Hepatocyte (in vitro differentiated cells): ENCODE measurements around the gene SCAMP2. TPM values are rescaled to one million over a fixed set of nuclear protein-coding genes. Genes with fewer than 3 reads are reported as not detected.
A peak's percentile ranks its signal among the peaks of the same experiment; 100 is the strongest.
"Not testable (repeated sequence)": the region's sequence is repeated elsewhere in the genome, so short reads cannot be mapped to it uniquely, and the experiment has no call there.

Source experiments
- DNase-seq: peaks from one replicate; pipeline ENCODE4 v3.0.0-alpha.2; 2016; ENCODE audit warnings: low spot score
- H2AFZ ChIP-seq: fragments of 200-600 bp; sonication (generic); 2 replicates; pipeline ENCODE4 v1.6.0; 2016; ENCODE audit warnings: antibody characterized with exemption, mild to moderate bottlenecking
- H3K27ac ChIP-seq: fragments of 200-600 bp; sonication (generic); 2 replicates; pipeline ENCODE4 v1.5.1; 2016; ENCODE audit warnings: mild to moderate bottlenecking
- H3K27me3 ChIP-seq: fragments of 200-600 bp; sonication (generic); 2 replicates; pipeline ENCODE4 v1.6.1; 2016
- H3K36me3 ChIP-seq: fragments of 200-600 bp; sonication (generic); replicated peaks from 2 replicates; pipeline ENCODE4 v1.5.1; 2016; ENCODE audit warnings: low read depth; ENCODE audit not compliant: insufficient read depth
- H3K4me1 ChIP-seq: fragments of 200-600 bp; sonication (generic); 2 replicates; pipeline ENCODE4 v1.5.1; 2016; ENCODE audit warnings: mild to moderate bottlenecking, moderate library complexity; ENCODE audit not compliant: insufficient read depth
- H3K4me2 ChIP-seq: fragments of 200-600 bp; sonication (generic); 2 replicates; pipeline ENCODE4 v1.6.0; 2016
- H3K4me3 ChIP-seq: fragments of 200-600 bp; sonication (generic); 2 replicates; pipeline ENCODE4 v1.5.1; 2016; ENCODE audit warnings: mild to moderate bottlenecking
- H3K79me2 ChIP-seq: fragments of 200-600 bp; sonication (generic); 2 replicates; pipeline ENCODE4 v1.6.0; 2017; ENCODE audit warnings: mild to moderate bottlenecking
- H3K9me2 ChIP-seq: fragments of 200-600 bp; sonication (generic); replicated peaks from 2 replicates; pipeline ENCODE4 v1.6.0; 2017; ENCODE audit warnings: mild to moderate bottlenecking; ENCODE audit not compliant: insufficient read depth
- H3K9me3 ChIP-seq: fragments of 200-600 bp; sonication (generic); 2 replicates; pipeline ENCODE4 v1.5.1; 2016; ENCODE audit warnings: low read depth, mild to moderate bottlenecking
- H4K20me1 ChIP-seq: fragments of 200-600 bp; sonication (generic); 2 replicates; pipeline ENCODE4 v1.6.0; 2016; ENCODE audit warnings: mild to moderate bottlenecking; ENCODE audit not compliant: insufficient read depth, poor library complexity, severe bottlenecking
- EZH2 ChIP-seq: fragments of 200-600 bp; sonication (generic); IDR thresholded peaks from 2 replicates; pipeline ENCODE4 v1.6.1; 2016; ENCODE audit warnings: antibody characterized with exemption, mild to moderate bottlenecking, borderline replicate concordance
- EZH2phosphoT487 ChIP-seq: fragments of 200-600 bp; sonication (generic); IDR thresholded peaks from one replicate; pipeline ENCODE4 v1.6.1; 2018; ENCODE audit warnings: antibody characterized with exemption, mild to moderate bottlenecking, low read depth, moderate library complexity; ENCODE audit not compliant: unreplicated experiment, severe bottlenecking
- WGBS: methylation state at CpG from one replicate; pipeline ENCODE4 v1.1.6; 2016; ENCODE audit warnings: low lambda C conversion rate; ENCODE audit errors: missing lambda C conversion rate; 5-methylcytosine and 5-hydroxymethylcytosine counted together
- polyA plus RNA-seq: library from polyadenylated mRNA; unstranded; fragments of >200 nt; fragmentation: Nextera tagmentation; extraction: Ambion mirVana; gene quantifications from 2 replicates; pipeline ENCODE4 v1.2.1, GENCODE V29; 2016
- total RNA-seq: library from RNA; depleted of rRNA; stranded (reverse); fragments of >200 nt; gene quantifications from 2 replicates; pipeline ENCODE4 v1.2.3, GENCODE V29; 2014
- TF ChIP-seq, protein P1 (sequence below): fragments of 200-600 bp; sonication (generic); IDR thresholded peaks from 2 replicates; pipeline ENCODE4 v1.5.1; 2016; ENCODE audit warnings: antibody characterized with exemption, mild to moderate bottlenecking; ENCODE audit not compliant: poor library complexity

Gene SCAMP2
- 64.0 and 84.3 TPM in 2 replicates for total RNA-seq
- polyA plus RNA-seq = 123 and 130 TPM in 2 replicates

- Histone ChIP-seq H3K27me3 (no peaks in the 10 kb centered on the region), H3K27ac (peak within 1 kb of the TSS; percentile 98), H3K9me2 (no peaks in the 10 kb centered on the region), H3K79me2 (peaks cover 43% of the 10 kb centered on the region), H3K36me3 (no peaks in the 10 kb centered on the region), H4K20me1 (peaks cover 27% of the 10 kb centered on the region), H3K4me3 (peak within 1 kb of the TSS; percentile 84), H3K4me2 (peak within 1 kb of the TSS; percentile 91), H3K9me3 (no peaks in the 10 kb centered on the region), H2AFZ (peak within 1 kb of the TSS; percentile 95), H3K4me1 (peaks cover 41% of the 10 kb centered on the region)
- TF ChIP-seq EZH2 (no peak), EZH2phosphoT487 (no peak)
- TF ChIP-seq, protein P1, sequence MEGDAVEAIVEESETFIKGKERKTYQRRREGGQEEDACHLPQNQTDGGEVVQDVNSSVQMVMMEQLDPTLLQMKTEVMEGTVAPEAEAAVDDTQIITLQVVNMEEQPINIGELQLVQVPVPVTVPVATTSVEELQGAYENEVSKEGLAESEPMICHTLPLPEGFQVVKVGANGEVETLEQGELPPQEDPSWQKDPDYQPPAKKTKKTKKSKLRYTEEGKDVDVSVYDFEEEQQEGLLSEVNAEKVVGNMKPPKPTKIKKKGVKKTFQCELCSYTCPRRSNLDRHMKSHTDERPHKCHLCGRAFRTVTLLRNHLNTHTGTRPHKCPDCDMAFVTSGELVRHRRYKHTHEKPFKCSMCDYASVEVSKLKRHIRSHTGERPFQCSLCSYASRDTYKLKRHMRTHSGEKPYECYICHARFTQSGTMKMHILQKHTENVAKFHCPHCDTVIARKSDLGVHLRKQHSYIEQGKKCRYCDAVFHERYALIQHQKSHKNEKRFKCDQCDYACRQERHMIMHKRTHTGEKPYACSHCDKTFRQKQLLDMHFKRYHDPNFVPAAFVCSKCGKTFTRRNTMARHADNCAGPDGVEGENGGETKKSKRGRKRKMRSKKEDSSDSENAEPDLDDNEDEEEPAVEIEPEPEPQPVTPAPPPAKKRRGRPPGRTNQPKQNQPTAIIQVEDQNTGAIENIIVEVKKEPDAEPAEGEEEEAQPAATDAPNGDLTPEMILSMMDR = no peak
- WGBS = 2% methylated on average over 29 of the region's 52 CpGs
- DNase-seq = peak; percentile 96
Observed at GRCh38 chr15:74873036-74873755, at the start of gene SCAMP2. SCAMP2 (minus strand) TSS chr15:74873365; CDS start chr15:74873255, 110 bp downstream.

- Histone ChIP-seq H2AFZ (no peak overlapping the region), H3K4me2 (no peak overlapping the region), H3K79me2 (peaks cover 2% of the 10 kb centered on the region), H3K36me3 (no peaks in the 10 kb centered on the region), H3K27me3 (no peaks in the 10 kb centered on the region), H3K4me1 (no peaks in the 10 kb centered on the region), H3K4me3 (no peak overlapping the region), H3K9me2 (no peaks in the 10 kb centered on the region), H3K9me3 (no peaks in the 10 kb centered on the region), H3K27ac (no peak overlapping the region), H4K20me1 (no peaks in the 10 kb centered on the region)
- TF ChIP-seq EZH2 (no peak), EZH2phosphoT487 (no peak)
- TF ChIP-seq, protein P1 = no peak
- WGBS = 96% methylated on average over 8 of the region's 8 CpGs
- no peak for DNase-seq
Observed at GRCh38 chr15:74920456-74920855, 47.3 kb upstream of the SCAMP2 start.

DNA sequence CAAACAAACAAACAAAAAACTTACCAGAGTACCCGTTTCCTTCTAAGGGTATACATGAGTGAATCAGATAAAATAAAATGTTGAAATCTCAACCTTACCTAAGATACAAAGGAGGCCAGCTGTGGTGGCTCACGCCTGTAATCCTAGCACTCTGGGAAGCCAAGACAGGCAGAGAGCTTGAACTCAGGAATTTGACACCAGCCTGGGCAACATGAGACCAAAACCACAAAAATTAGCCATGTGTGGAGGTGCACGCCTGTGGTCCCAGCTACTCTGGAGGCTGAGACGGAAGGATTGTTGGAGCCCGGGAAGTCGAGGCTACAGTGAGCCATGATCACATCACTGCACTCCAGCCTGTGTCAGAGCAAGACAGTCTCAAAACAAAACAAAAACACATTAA lies 44.5 kb upstream of the SCAMP2 start:
- H3K9me3 ChIP-seq = no peaks in the 10 kb centered on the region
- no peak overlapping the region for H2AFZ ChIP-seq
- H3K9me2 ChIP-seq = no peaks in the 10 kb centered on the region
- H3K4me1 ChIP-seq = no peaks in the 10 kb centered on the region
- no peak overlapping the region for H3K4me2 ChIP-seq
- no peaks in the 10 kb centered on the region for H3K79me2 ChIP-seq
- no peaks in the 10 kb centered on the region for H3K27me3 ChIP-seq
- no peaks in the 10 kb centered on the region for H4K20me1 ChIP-seq
- no peaks in the 10 kb centered on the region for H3K36me3 ChIP-seq
- H3K27ac ChIP-seq = no peak overlapping the region
- H3K4me3 ChIP-seq = no peak overlapping the region
- WGBS = 95% methylated on average over 6 of the region's 6 CpGs
- TF ChIP-seq, protein P1 = no peak
- TF ChIP-seq EZH2phosphoT487 (no peak), EZH2 (no peak)
- DNase-seq = no peak

GRCh38 chr15:74913799-74914198 lies 40.6 kb upstream of the SCAMP2 start:
- H4K20me1 ChIP-seq, H3K36me3 ChIP-seq, H3K79me2 ChIP-seq, H3K9me3 ChIP-seq, H3K27ac ChIP-seq, H3K4me2 ChIP-seq, H3K4me1 ChIP-seq, DNase-seq, H2AFZ ChIP-seq, H3K27me3 ChIP-seq, H3K4me3 ChIP-seq, H3K9me2 ChIP-seq: not testable (repeated sequence)
- 96% methylated on average over 8 of the region's 8 CpGs for WGBS
